Dermis microvascular lymphatic vessel endothelial cell (primary cell): ENCODE data around the gene ITPR1. TPM values are rescaled to one million over a fixed set of nuclear protein-coding genes. Genes with fewer than 3 reads are reported as not detected.

ENCODE experiments used
- DNase-seq, 2 donors: peaks; one replicate each; pipeline versions ENCODE4 v3.0.0 to v3.0.0-alpha.2; 2010; ENCODE audit warnings: low read depth in 2 of 2
- total RNA-seq: library from RNA; depleted of rRNA; stranded (reverse); fragments of >200 nt; gene quantifications from 2 replicates; pipeline ENCODE4 v1.2.1, GENCODE V29; 2014

The ITPR1 gene
- total RNA-seq, 1 donor from 2014 or later = 21.6 TPM

- DNase-seq = no peak
Observed at GRCh38 chr3:4684117-4684516, 191.0 kb downstream of the ITPR1 start.

GRCh38 chr3:4684976-4685375 is 191.8 kb downstream of the ITPR1 start:
- no peak for DNase-seq

- DNase-seq = no peak
Observed at GRCh38 chr3:4685673-4686345, 192.7 kb downstream of the ITPR1 start.

- DNase-seq = no peak
Observed at GRCh38 chr3:4686619-4687018, 193.5 kb downstream of the ITPR1 start.

- DNase-seq = no peak
Observed at GRCh38 chr3:4687167-4687566, 194.0 kb downstream of the ITPR1 start.

- DNase-seq = no peak
Observed at GRCh38 chr3:4687596-4687995, 194.4 kb downstream of the ITPR1 start.

- DNase-seq = no peak
Observed at GRCh38 chr3:4688411-4688810, 195.3 kb downstream of the ITPR1 start.

GRCh38 chr3:4689021-4689420 is 195.9 kb downstream of the ITPR1 start:
- DNase-seq = no peak

- no peak for DNase-seq
Observed at GRCh38 chr3:4690277-4690676, 197.1 kb downstream of the ITPR1 start.

GRCh38 chr3:4693620-4694019 is 200.5 kb downstream of the ITPR1 start:
- no peak for DNase-seq

- no peak for DNase-seq
Observed at GRCh38 chr3:4695846-4696245, 202.7 kb downstream of the ITPR1 start.

GRCh38 chr3:4696266-4696665 is 203.1 kb downstream of the ITPR1 start:
- DNase-seq = no peak

- no peak for DNase-seq
Observed at GRCh38 chr3:4698125-4698821, 205.1 kb downstream of the ITPR1 start.

- peak in 1 of 2 donors; percentile 68 for DNase-seq
Observed at GRCh38 chr3:4703054-4703480, 209.9 kb downstream of the ITPR1 start.

GRCh38 chr3:4704552-4704951 is 211.4 kb downstream of the ITPR1 start:
- DNase-seq = peak in 1 of 2 donors; percentile 8

GRCh38 chr3:4707324-4707723 is 214.2 kb downstream of the ITPR1 start:
- no peak for DNase-seq

- DNase-seq = peak in 1 of 2 donors; percentile 51
Observed at GRCh38 chr3:4708230-4708629, 215.1 kb downstream of the ITPR1 start.

GRCh38 chr3:4709341-4709740 is 216.2 kb downstream of the ITPR1 start:
- no peak for DNase-seq

- DNase-seq = no peak
Observed at GRCh38 chr3:4710191-4710590, 217.0 kb downstream of the ITPR1 start.

- no peak for DNase-seq
Observed at GRCh38 chr3:4711680-4711992, 218.5 kb downstream of the ITPR1 start.

- no peak for DNase-seq
Observed at GRCh38 chr3:4712109-4712508, 219.0 kb downstream of the ITPR1 start.

GRCh38 chr3:4714045-4714444 is 220.9 kb downstream of the ITPR1 start:
- DNase-seq = no peak

GRCh38 chr3:4716266-4716665 is 223.1 kb downstream of the ITPR1 start:
- no peak for DNase-seq
